CD14-positive monocyte (primary cell): ENCODE data around the gene IPO8. TPM values are rescaled to one million over a fixed set of nuclear protein-coding genes. Genes with fewer than 3 reads are reported as not detected.

ENCODE experiments used
- DNase-seq, 3 donors: peaks; one replicate each; pipeline ENCODE4 v3.0.0-alpha.2; 2011 to 2022
- H2AFZ ChIP-seq: 2 replicates; pipeline ENCODE4 v1.6.0; 2012; ENCODE audit warnings: mild to moderate bottlenecking, low read depth, low read length, inconsistent platforms; ENCODE audit not compliant: insufficient read depth, poor library complexity, severe bottlenecking
- H3K27ac ChIP-seq, 2 donors: 1 replicate in 1 of 2; 2 replicates in 1 of 2; pipeline ENCODE4 v1.5.1; 2012 to 2013; ENCODE audit warnings: low read length in 2 of 2, control low read depth in 1 of 2, inconsistent platforms in 1 of 2, low read depth in 1 of 2, mild to moderate bottlenecking in 1 of 2
- H3K27me3 ChIP-seq, 2 donors: one replicate each; pipeline versions ENCODE4 v1.6.0 to v1.6.1; 2011 to 2013; ENCODE audit warnings: low read length in 2 of 2; ENCODE audit not compliant: control insufficient read depth in 2 of 2, insufficient read depth in 2 of 2
- H3K36me3 ChIP-seq, 2 donors: replicated peaks in 1 of 2; 1 replicate in 1 of 2; 2 replicates in 1 of 2; pipeline versions ENCODE4 v1.5.1 to v1.6.1; 2012 to 2013; ENCODE audit warnings: low read length in 2 of 2, control low read depth in 1 of 2, inconsistent platforms in 1 of 2, mild to moderate bottlenecking in 1 of 2; ENCODE audit not compliant: insufficient read depth in 2 of 2, control insufficient read depth in 1 of 2
- H3K4me1 ChIP-seq, 2 donors: 1 replicate in 1 of 2; 2 replicates in 1 of 2; pipeline versions ENCODE4 v1.5.1 to v1.6.1; 2012 to 2013; ENCODE audit warnings: low read length in 2 of 2, control low read depth in 1 of 2, inconsistent platforms in 1 of 2, mild to moderate bottlenecking in 1 of 2, moderate library complexity in 1 of 2; ENCODE audit not compliant: insufficient read depth in 2 of 2, control insufficient read depth in 1 of 2
- H3K4me2 ChIP-seq: replicated peaks from 2 replicates; pipeline ENCODE3; 2012; ENCODE audit warnings: low read length, moderate library complexity, mild to moderate bottlenecking; ENCODE audit not compliant: poor library complexity, severe bottlenecking; ENCODE audit errors: extremely low read depth
- H3K4me3 ChIP-seq, 3 experiments: fragments of 200-600 bp in 1 of 3; sonication (generic) in 1 of 3; replicated peaks in 1 of 3; 1 replicate in 2 of 3; 2 replicates in 1 of 3; pipeline ENCODE4 v1.5.1; 2011 to 2013; ENCODE audit warnings: low read length in 3 of 3, mild to moderate bottlenecking in 3 of 3, control low read depth in 2 of 3, low read depth in 2 of 3, inconsistent platforms in 1 of 3, moderate library complexity in 1 of 3
- H3K79me2 ChIP-seq: 2 replicates; pipeline ENCODE4 v1.6.0; 2012; ENCODE audit warnings: mild to moderate bottlenecking, control low read depth, inconsistent platforms, low read length, moderate library complexity; ENCODE audit not compliant: insufficient read depth
- H3K9ac ChIP-seq: 2 replicates; pipeline ENCODE4 v1.6.0; 2017; ENCODE audit warnings: low read length, mild to moderate bottlenecking; ENCODE audit not compliant: insufficient read depth, poor library complexity, severe bottlenecking
- H3K9me3 ChIP-seq, 2 donors: replicated peaks in 1 of 2; 1 replicate in 1 of 2; 2 replicates in 1 of 2; pipeline versions ENCODE4 v1.5.1 to v1.6.1; 2012 to 2013; ENCODE audit warnings: low read length in 2 of 2, control low read depth in 1 of 2; ENCODE audit not compliant: control insufficient read depth in 1 of 2, insufficient read depth in 1 of 2
- H4K20me1 ChIP-seq: 2 replicates; pipeline ENCODE4 v1.6.0; 2012; ENCODE audit warnings: mild to moderate bottlenecking, low read length, control low read depth, moderate library complexity; ENCODE audit not compliant: insufficient read depth
- H3K27ac Mint-ChIP-seq, 7 donors: one replicate each; pipeline ENCODE4 v1.8.0; 2020; ENCODE audit warnings: mild to moderate bottlenecking in 7 of 7, mixed read lengths in 7 of 7, moderate library complexity in 6 of 7, inconsistent platforms in 2 of 7
- H3K27me3 Mint-ChIP-seq, 3 donors: one replicate each; pipeline ENCODE4 v1.8.0; 2021 to 2022; ENCODE audit warnings: low read depth in 3 of 3, mild to moderate bottlenecking in 3 of 3, mixed read lengths in 3 of 3, moderate library complexity in 3 of 3, inconsistent platforms in 1 of 3
- H3K36me3 Mint-ChIP-seq, 2 donors: one replicate each; pipeline ENCODE4 v1.8.0; 2020; ENCODE audit warnings: mixed read lengths in 2 of 2, inconsistent platforms in 1 of 2, mild to moderate bottlenecking in 1 of 2
- H3K4me1 Mint-ChIP-seq: one replicate; pipeline ENCODE4 v1.8.0; 2020; ENCODE audit warnings: mild to moderate bottlenecking, mixed read lengths
- H3K4me3 Mint-ChIP-seq, 2 donors: one replicate each; pipeline ENCODE4 v1.8.0; 2020; ENCODE audit warnings: mild to moderate bottlenecking in 2 of 2, mixed read lengths in 2 of 2, moderate library complexity in 1 of 2
- H3K9me3 Mint-ChIP-seq, 7 donors: one replicate each; pipeline ENCODE4 v1.8.0; 2020 to 2022; ENCODE audit warnings: mixed read lengths in 7 of 7, mild to moderate bottlenecking in 6 of 7, moderate library complexity in 6 of 7, inconsistent platforms in 2 of 7
- WGBS: methylation state at CpG from one replicate; pipeline ENCODE4 v1.1.5; 2013; ENCODE audit warnings: missing lambda C conversion rate; ENCODE audit not compliant: insufficient coverage; 5-methylcytosine and 5-hydroxymethylcytosine counted together
- intact Hi-C, 2 donors: fragments of 100-400 bp; cut with micrococcal nuclease; formaldehyde crosslinking; loops; one replicate each; pipeline versions ENCODE4 v1.15.0 to v1.15.1; 2023
- polyA plus RNA-seq, 3 donors: library from polyadenylated mRNA; depleted of rRNA in 1 of 3; unstranded in 2 of 3; stranded (reverse) in 1 of 3; fragments of 300-500 nt in 2 of 3; fragments of >200 nt in 1 of 3; fragmentation: Illumina TruSeq in 2 of 3; gene quantifications; 1 replicate in 2 of 3; 2 replicates in 1 of 3; pipeline ENCODE4 v1.2.3, GENCODE V29; 2012 to 2021
- TF ChIP-seq, protein P1 (sequence below): fragments of 200-600 bp; IDR thresholded peaks from one replicate; pipeline ENCODE4 v1.8.0; 2022; ENCODE audit warnings: antibody characterized with exemption, mild to moderate bottlenecking

The IPO8 gene
- polyA plus RNA-seq, 3 donors = 8.4 to 15.8 (median 12.5) TPM

GRCh38 chr12:30587782-30588181 is 107.9 kb downstream of the IPO8 start:
- Histone ChIP-seq H3K9ac (no peak overlapping the region), H3K27me3 (no peaks in the 10 kb centered on the region), H4K20me1 (no peaks in the 10 kb centered on the region), H2AFZ (no peak overlapping the region), H3K4me3 (no peak overlapping the region), H3K27ac (no peak overlapping the region), H3K4me1 (no peaks in the 10 kb centered on the region), H3K79me2 (no peaks in the 10 kb centered on the region), H3K36me3 (no peaks in the 10 kb centered on the region), H3K9me3 (no peaks in the 10 kb centered on the region), H3K4me2 (no peak overlapping the region)
- peaks cover 10 to 27% (median 22%) of the 10 kb centered on the region in 7 donors for H3K9me3 Mint-ChIP-seq
- no peaks in the 10 kb centered on the region for H3K36me3 Mint-ChIP-seq
- no peak overlapping the region for H3K27ac Mint-ChIP-seq
- no peak overlapping the region for H3K4me3 Mint-ChIP-seq
- TF ChIP-seq, protein P1, sequence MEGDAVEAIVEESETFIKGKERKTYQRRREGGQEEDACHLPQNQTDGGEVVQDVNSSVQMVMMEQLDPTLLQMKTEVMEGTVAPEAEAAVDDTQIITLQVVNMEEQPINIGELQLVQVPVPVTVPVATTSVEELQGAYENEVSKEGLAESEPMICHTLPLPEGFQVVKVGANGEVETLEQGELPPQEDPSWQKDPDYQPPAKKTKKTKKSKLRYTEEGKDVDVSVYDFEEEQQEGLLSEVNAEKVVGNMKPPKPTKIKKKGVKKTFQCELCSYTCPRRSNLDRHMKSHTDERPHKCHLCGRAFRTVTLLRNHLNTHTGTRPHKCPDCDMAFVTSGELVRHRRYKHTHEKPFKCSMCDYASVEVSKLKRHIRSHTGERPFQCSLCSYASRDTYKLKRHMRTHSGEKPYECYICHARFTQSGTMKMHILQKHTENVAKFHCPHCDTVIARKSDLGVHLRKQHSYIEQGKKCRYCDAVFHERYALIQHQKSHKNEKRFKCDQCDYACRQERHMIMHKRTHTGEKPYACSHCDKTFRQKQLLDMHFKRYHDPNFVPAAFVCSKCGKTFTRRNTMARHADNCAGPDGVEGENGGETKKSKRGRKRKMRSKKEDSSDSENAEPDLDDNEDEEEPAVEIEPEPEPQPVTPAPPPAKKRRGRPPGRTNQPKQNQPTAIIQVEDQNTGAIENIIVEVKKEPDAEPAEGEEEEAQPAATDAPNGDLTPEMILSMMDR = no peak
- DNase-seq = no peak
- no CpG with 5 or more reads among the region's 1 CpG for WGBS
- intact Hi-C loops = no loop called here
- peaks cover 0 to 2% (median 0%) of the 10 kb centered on the region in 3 donors for H3K27me3 Mint-ChIP-seq
- H3K4me1 Mint-ChIP-seq = no peaks in the 10 kb centered on the region

DNA sequence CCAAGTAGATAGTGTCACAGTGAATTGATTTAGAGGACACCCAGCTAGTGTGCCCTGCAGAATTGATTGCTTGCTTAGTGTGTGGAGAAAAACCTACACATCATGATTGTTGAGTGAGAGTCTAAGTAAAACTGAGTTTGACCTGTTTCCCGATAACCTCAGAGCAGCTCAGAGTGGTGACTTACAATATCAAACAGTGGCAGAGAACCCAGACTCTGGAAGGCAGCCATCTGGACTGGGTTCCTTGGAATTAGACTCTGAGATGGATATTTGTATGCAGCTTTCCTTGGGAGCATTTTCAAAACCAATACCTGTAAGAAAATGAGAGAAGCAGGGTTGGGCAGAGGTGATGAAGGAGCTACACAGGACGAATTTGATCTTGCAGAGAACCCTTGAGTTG is 109.8 kb downstream of the IPO8 start:
- DNase-seq = no peak
- Histone ChIP-seq H3K27ac (no peak overlapping the region), H4K20me1 (no peaks in the 10 kb centered on the region), H3K27me3 (no peaks in the 10 kb centered on the region), H3K4me1 (no peaks in the 10 kb centered on the region), H3K79me2 (no peaks in the 10 kb centered on the region), H3K4me2 (no peak overlapping the region), H2AFZ (no peak overlapping the region), H3K4me3 (no peak overlapping the region), H3K9me3 (no peaks in the 10 kb centered on the region), H3K9ac (no peak overlapping the region), H3K36me3 (no peaks in the 10 kb centered on the region)
- H3K27me3 Mint-ChIP-seq = peaks cover 0 to 2% (median 2%) of the 10 kb centered on the region in 3 donors
- H3K4me1 Mint-ChIP-seq = no peaks in the 10 kb centered on the region
- no CpG with 5 or more reads among the region's 2 CpGs for WGBS
- H3K4me3 Mint-ChIP-seq = no peak overlapping the region
- intact Hi-C loops = no loop called here
- peaks cover 11 to 29% (median 23%) of the 10 kb centered on the region in 7 donors for H3K9me3 Mint-ChIP-seq
- no peak overlapping the region for H3K27ac Mint-ChIP-seq
- TF ChIP-seq, protein P1 = no peak
- no peaks in the 10 kb centered on the region for H3K36me3 Mint-ChIP-seq
